Measurements from ENCODE around the gene SSBP4. TPM values are rescaled to one million over a fixed set of nuclear protein-coding genes. Genes with fewer than 3 reads are reported as not detected.

The SSBP4 gene
- total and polyA plus RNA-seq, 4 donors = 31.7 to 95.3 (median 72.4) TPM

DNA sequence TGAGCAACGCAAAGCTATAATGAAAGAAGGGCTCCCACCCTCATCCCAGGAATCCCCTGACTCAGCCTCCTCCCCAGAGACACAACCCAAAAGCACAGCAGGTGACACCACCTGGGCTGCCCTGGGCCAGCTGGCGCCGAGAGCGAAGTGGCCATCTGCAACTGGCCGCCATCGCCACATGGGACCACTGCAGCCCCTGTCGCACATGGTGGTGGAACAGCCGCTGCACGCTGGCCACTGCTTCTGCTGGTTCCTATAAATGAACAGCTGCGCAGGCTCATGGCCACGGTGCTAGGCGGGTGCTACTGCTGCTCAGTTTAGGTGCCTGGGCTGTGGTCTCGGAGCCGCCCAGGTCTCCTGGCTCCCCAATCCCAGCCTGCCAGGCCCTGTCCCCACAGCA is 30.4 kb downstream of the SSBP4 start:
- no peak for ATAC-seq (ENCODE audit: insufficient read depth, low FRiP score)
- Histone ChIP-seq H3K27ac (ENCODE audit: low read depth in 1 of 2, low read length in 1 of 2) (no peak overlapping the region), H3K9me3 (ENCODE audit: control insufficient read depth in 4 of 4, insufficient read depth in 3 of 4, low read length in 3 of 4) (no peaks in the 10 kb centered on the region), H3K4me1 (ENCODE audit: control insufficient read depth in 5 of 5, insufficient read depth in 5 of 5, low read length in 5 of 5) (peaks cover 0 to 14% (median 0%) of the 10 kb centered on the region in 5 donors), H3K36me3 (ENCODE audit: control insufficient read depth in 4 of 4, insufficient read depth in 4 of 4, low read length in 4 of 4) (peaks cover 2 to 68% (median 11%) of the 10 kb centered on the region in 4 donors), H3K4me3 (no peak overlapping the region), H3K27me3 (ENCODE audit: control insufficient read depth in 3 of 3, insufficient read depth in 3 of 3, low read length in 2 of 3) (no peaks in the 10 kb centered on the region), H3K9ac (ENCODE audit: insufficient read depth in 1 of 2, low read length in 2 of 2) (no peak overlapping the region)
- TF ChIP-seq, protein P1, sequence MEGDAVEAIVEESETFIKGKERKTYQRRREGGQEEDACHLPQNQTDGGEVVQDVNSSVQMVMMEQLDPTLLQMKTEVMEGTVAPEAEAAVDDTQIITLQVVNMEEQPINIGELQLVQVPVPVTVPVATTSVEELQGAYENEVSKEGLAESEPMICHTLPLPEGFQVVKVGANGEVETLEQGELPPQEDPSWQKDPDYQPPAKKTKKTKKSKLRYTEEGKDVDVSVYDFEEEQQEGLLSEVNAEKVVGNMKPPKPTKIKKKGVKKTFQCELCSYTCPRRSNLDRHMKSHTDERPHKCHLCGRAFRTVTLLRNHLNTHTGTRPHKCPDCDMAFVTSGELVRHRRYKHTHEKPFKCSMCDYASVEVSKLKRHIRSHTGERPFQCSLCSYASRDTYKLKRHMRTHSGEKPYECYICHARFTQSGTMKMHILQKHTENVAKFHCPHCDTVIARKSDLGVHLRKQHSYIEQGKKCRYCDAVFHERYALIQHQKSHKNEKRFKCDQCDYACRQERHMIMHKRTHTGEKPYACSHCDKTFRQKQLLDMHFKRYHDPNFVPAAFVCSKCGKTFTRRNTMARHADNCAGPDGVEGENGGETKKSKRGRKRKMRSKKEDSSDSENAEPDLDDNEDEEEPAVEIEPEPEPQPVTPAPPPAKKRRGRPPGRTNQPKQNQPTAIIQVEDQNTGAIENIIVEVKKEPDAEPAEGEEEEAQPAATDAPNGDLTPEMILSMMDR (IDR thresholded peaks at IDR 0.05; ENCODE audit: control extremely low read depth, extremely low read depth) = no peak
- DNase-seq = no peak
- 94 to 100% methylated on average over 12 to 14 of the region's 14 CpGs for WGBS, 2 donors

DNA sequence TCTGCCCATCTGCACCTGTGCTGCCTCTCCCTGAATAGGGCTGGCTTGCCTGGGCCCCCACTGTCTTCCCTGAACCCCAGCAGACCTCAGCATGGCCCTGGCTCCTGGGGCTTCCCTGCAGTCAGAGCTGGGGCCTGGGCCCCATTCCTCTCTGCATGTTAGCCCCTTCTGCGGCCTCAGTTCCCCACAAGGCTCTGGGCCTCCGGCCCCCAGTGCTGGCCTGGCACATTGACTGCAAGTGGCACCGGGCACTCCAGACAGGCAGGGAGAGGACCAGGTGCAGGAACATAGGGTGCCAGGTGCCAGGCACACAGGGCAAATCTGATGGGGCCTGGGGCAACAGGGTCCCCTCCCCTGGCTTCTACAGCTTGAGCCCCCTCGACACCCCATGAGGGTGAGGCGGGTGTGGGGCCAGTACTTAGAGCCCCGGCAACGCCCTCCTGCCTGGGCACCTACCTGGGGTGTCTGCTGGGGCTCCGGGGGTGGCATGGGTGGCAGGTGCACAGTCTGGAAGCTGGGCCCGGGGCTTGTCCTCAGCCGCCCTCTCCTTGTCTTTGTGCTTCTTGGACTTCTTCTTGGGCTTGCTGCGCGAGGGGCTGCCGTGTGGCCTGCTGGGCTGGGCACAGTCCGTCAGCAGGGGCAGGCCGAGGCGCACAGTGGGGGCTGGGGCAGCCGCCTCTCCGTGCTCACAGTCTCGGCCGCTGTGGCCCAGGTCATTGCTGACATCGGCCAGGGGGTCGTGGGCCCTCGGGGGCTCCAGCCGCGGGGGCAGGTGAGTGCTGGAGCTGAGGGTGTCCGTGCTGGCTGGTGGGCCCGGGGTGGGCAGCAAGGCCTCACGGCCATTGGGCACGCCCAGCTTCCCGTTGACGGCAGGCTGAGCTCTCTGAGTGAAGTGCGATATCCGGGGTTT is 31.1 kb downstream of the SSBP4 start:
- Histone ChIP-seq H3K9ac (ENCODE audit: insufficient read depth in 1 of 2, low read length in 2 of 2) (no peak overlapping the region), H3K4me3 (no peak overlapping the region), H3K9me3 (ENCODE audit: control insufficient read depth in 4 of 4, insufficient read depth in 3 of 4, low read length in 3 of 4) (no peaks in the 10 kb centered on the region), H3K27ac (ENCODE audit: low read depth in 1 of 2, low read length in 1 of 2) (no peak overlapping the region), H3K27me3 (ENCODE audit: control insufficient read depth in 3 of 3, insufficient read depth in 3 of 3, low read length in 2 of 3) (no peaks in the 10 kb centered on the region), H3K4me1 (ENCODE audit: control insufficient read depth in 5 of 5, insufficient read depth in 5 of 5, low read length in 5 of 5) (peaks cover 0 to 14% (median 0%) of the 10 kb centered on the region in 5 donors), H3K36me3 (ENCODE audit: control insufficient read depth in 4 of 4, insufficient read depth in 4 of 4, low read length in 4 of 4) (peaks cover 2 to 61% (median 9%) of the 10 kb centered on the region in 4 donors)
- TF ChIP-seq, protein P1 (IDR thresholded peaks at IDR 0.05; ENCODE audit: control extremely low read depth, extremely low read depth) = no peak
- WGBS, 2 donors = 79 to 87% methylated on average over 33 of the region's 33 CpGs
- DNase-seq (no peak), ATAC-seq (ENCODE audit: insufficient read depth, low FRiP score) (no peak)

DNA sequence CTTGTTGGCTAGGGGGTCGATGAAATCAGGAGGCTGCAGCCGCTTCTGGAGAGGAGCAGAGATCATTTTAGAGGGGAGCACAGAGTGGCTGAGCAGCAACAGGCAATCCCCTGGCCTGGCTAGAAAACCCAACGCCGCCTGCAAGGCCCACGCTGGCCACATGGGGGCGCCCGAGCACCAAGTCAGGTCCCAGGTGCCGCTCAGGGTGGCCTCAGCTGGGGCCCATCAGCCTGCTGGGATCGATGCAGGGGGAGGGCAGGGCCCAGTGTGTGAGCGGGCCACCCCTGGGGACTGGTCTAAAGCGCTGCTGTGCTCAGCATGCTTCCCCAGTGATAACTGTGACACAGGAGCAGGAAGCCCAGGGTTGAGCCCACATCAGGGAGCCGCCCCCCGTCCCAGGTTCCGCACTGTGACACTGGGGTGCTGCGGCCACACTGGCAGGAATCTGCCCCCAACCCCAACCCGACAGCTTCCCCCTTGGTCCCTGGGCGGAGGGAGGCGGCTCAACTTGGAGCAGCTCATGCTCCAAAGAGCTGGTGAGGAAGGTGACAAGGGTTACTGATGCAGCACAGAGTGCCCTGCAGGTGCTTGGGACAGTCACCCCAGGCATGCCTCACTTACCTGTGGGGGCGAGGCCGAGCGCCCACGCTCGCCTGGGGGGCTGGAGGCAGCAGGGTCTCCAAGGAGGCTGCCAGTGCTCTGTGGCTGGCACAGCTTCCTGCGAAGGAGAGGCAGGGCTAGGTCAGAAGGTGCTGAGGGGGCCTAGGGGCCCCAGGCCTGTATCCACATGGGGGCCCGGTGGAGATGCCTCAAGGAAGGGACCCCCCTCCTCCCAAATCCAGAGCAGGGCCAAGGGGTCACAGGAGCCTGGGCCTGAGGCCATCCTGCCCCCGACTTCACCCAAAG is 32.0 kb downstream of the SSBP4 start:
- H3K9ac ChIP-seq (ENCODE audit: insufficient read depth in 1 of 2, low read length in 2 of 2) = no peak overlapping the region
- H3K9me3 ChIP-seq (ENCODE audit: control insufficient read depth in 4 of 4, insufficient read depth in 3 of 4, low read length in 3 of 4) = no peaks in the 10 kb centered on the region
- ATAC-seq (ENCODE audit: insufficient read depth, low FRiP score) (peak; percentile 87), DNase-seq (peak; percentile 90 to 93 (median 91))
- no peak overlapping the region for H3K27ac ChIP-seq (ENCODE audit: low read depth in 1 of 2, low read length in 1 of 2)
- 52 to 53% methylated on average over 26 of the region's 26 CpGs for WGBS, 2 donors
- no peaks in the 10 kb centered on the region for H3K27me3 ChIP-seq (ENCODE audit: control insufficient read depth in 3 of 3, insufficient read depth in 3 of 3, low read length in 2 of 3)
- TF ChIP-seq, protein P1 (IDR thresholded peaks at IDR 0.05; ENCODE audit: control extremely low read depth, extremely low read depth) = peak; percentile 95
- H3K4me1 ChIP-seq (ENCODE audit: control insufficient read depth in 5 of 5, insufficient read depth in 5 of 5, low read length in 5 of 5) = peaks cover 0 to 14% (median 0%) of the 10 kb centered on the region in 5 donors
- H3K36me3 ChIP-seq (ENCODE audit: control insufficient read depth in 4 of 4, insufficient read depth in 4 of 4, low read length in 4 of 4) = peaks cover 2 to 55% (median 9%) of the 10 kb centered on the region in 4 donors
- H3K4me3 ChIP-seq = no peak overlapping the region
